ENCODE data around the gene EIF5B. TPM values are rescaled to one million over a fixed set of nuclear protein-coding genes. Genes with fewer than 3 reads are reported as not detected.

EIF5B gene
- total and polyA plus RNA-seq, 2 of the 4 experiments (the other 2 are of a cell fraction): 19.7 to 21.8 TPM

GRCh38 chr2:99348173-99348572, 11.0 kb downstream of the EIF5B start:
- dilution Hi-C loops (cut with HindIII; ENCODE audit: low sequenced_read_pairs, unreplicated experiment): no loop called here
- no peak overlapping the region for H2BK120ac ChIP-seq (ENCODE audit: low read depth, low read length)
- H3K36me3 ChIP-seq (ENCODE audit: control insufficient read depth, insufficient read depth, low read length): no peaks in the 10 kb centered on the region
- no peak overlapping the region for H4K5ac ChIP-seq (ENCODE audit: low read depth, low read length)
- peaks cover 10 to 44% of the 10 kb centered on the region in 2 experiments for H3K79me1 ChIP-seq (ENCODE audit: low read depth in 1 of 2, low read length in 2 of 2)
- H4K8ac ChIP-seq (ENCODE audit: low read depth in 2 of 2, low read length in 2 of 2): no peak overlapping the region
- no peaks in the 10 kb centered on the region for H3K27me3 ChIP-seq (ENCODE audit: control insufficient read depth, insufficient read depth, low read length)
- no peak overlapping the region for H3K4ac ChIP-seq (ENCODE audit: low read depth, low read length)
- ATAC-seq (ENCODE audit: low read depth) (no peak), DNase-seq (no peak)
- WGBS, 2 experiments (ENCODE audit: extremely low coverage in 2 of 2, insufficient read length in 1 of 2): no CpG with 5 or more reads among the region's 3 CpGs
- BruUV-seq (replicated peaks): no TSS peak
- H3K23ac ChIP-seq (ENCODE audit: low read depth, low read length): no peak overlapping the region
- no peak overlapping the region for H3K4me3 ChIP-seq (ENCODE audit: insufficient read depth, low read depth, low read length)
- H3K4me1 ChIP-seq (ENCODE audit: control insufficient read depth, insufficient read depth, low read length): no peaks in the 10 kb centered on the region
- peaks cover 56% of the 10 kb centered on the region for H4K20me1 ChIP-seq (ENCODE audit: insufficient read depth, low read length)
- H3K56ac ChIP-seq (ENCODE audit: extremely low read depth, insufficient read depth, low read length): no peak overlapping the region
- H2AK9ac ChIP-seq (replicated peaks; ENCODE audit: low read depth, low read length, poor library complexity): no peak overlapping the region
- H2BK15ac ChIP-seq (ENCODE audit: low read depth, low read length): no peak overlapping the region
- no peak overlapping the region for H2AFZ ChIP-seq (replicated peaks; ENCODE audit: low read length, poor library complexity)
- no peak overlapping the region for H2AK5ac ChIP-seq (ENCODE audit: low read depth, low read length)
- no peak overlapping the region for H3K14ac ChIP-seq (replicated peaks; ENCODE audit: low read depth, low read length)
- no peaks in the 10 kb centered on the region for H3K9me3 ChIP-seq (ENCODE audit: control insufficient read depth, insufficient read depth, low read length)
- no peaks in the 10 kb centered on the region for H3K9me1 ChIP-seq (ENCODE audit: insufficient read depth, low read length)
- in situ Hi-C loops (cut with MboI; ENCODE audit: low sequenced_read_pairs): no loop called here
- no peak overlapping the region for H2BK20ac ChIP-seq (ENCODE audit: low read depth, low read length)
- ChIA-PET POLR2A (ENCODE audit: unreplicated experiment) (no interaction called here), CTCF (no interaction called here)
- intact Hi-C loops (cut with micrococcal nuclease): no loop called here
- H3K9ac ChIP-seq (ENCODE audit: low read depth, low read length): no peak overlapping the region
- no peak overlapping the region for H3K4me2 ChIP-seq (ENCODE audit: low read depth, low read length)
- no peak overlapping the region for H4K91ac ChIP-seq (ENCODE audit: insufficient read depth, low read depth, low read length)
- TF ChIP-seq MAZ (IDR thresholded peaks at IDR 0.05; ENCODE audit: borderline replicate concordance, low read depth, low read length) (no peak), CHD1 (IDR thresholded peaks at IDR 0.05; ENCODE audit: low read depth, low read length) (no peak), RCOR1 (IDR thresholded peaks at IDR 0.05; ENCODE audit: insufficient replicate concordance, low read length) (no peak), MXI1 (IDR thresholded peaks at IDR 0.05; ENCODE audit: borderline replicate concordance, low read depth, low read length) (no peak), CEBPB (IDR thresholded peaks at IDR 0.05; ENCODE audit: low read depth, low read length) (no peak), MAFK (IDR thresholded peaks at IDR 0.05; ENCODE audit: low read depth, low read length) (no peak), NFE2L2 (IDR thresholded peaks at IDR 0.05; ENCODE audit: low read depth, low read length) (no peak), RAD21 (IDR thresholded peaks at IDR 0.05; ENCODE audit: low read length) (no peak), BHLHE40 (IDR thresholded peaks at IDR 0.05; ENCODE audit: low read depth, low read length) (no peak), SMC3 (IDR thresholded peaks at IDR 0.05; ENCODE audit: low read depth, low read length) (no peak), POLR2A (IDR thresholded peaks at IDR 0.05; ENCODE audit: low read depth, low read length) (no peak), FOS (IDR thresholded peaks at IDR 0.05; ENCODE audit: low read depth, low read length) (no peak), RFX5 (IDR thresholded peaks at IDR 0.05; ENCODE audit: low read depth, low read length) (no peak)
- TF ChIP-seq, protein P1, sequence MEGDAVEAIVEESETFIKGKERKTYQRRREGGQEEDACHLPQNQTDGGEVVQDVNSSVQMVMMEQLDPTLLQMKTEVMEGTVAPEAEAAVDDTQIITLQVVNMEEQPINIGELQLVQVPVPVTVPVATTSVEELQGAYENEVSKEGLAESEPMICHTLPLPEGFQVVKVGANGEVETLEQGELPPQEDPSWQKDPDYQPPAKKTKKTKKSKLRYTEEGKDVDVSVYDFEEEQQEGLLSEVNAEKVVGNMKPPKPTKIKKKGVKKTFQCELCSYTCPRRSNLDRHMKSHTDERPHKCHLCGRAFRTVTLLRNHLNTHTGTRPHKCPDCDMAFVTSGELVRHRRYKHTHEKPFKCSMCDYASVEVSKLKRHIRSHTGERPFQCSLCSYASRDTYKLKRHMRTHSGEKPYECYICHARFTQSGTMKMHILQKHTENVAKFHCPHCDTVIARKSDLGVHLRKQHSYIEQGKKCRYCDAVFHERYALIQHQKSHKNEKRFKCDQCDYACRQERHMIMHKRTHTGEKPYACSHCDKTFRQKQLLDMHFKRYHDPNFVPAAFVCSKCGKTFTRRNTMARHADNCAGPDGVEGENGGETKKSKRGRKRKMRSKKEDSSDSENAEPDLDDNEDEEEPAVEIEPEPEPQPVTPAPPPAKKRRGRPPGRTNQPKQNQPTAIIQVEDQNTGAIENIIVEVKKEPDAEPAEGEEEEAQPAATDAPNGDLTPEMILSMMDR (conservative IDR thresholded peaks at IDR 0.05; ENCODE audit: low read depth, low read length): no peak
- TF ChIP-seq, protein P2, sequence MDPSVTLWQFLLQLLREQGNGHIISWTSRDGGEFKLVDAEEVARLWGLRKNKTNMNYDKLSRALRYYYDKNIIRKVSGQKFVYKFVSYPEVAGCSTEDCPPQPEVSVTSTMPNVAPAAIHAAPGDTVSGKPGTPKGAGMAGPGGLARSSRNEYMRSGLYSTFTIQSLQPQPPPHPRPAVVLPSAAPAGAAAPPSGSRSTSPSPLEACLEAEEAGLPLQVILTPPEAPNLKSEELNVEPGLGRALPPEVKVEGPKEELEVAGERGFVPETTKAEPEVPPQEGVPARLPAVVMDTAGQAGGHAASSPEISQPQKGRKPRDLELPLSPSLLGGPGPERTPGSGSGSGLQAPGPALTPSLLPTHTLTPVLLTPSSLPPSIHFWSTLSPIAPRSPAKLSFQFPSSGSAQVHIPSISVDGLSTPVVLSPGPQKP (IDR thresholded peaks at IDR 0.05; ENCODE audit: borderline replicate concordance, low read depth, low read length): no peak
- TF ChIP-seq, protein P3, sequence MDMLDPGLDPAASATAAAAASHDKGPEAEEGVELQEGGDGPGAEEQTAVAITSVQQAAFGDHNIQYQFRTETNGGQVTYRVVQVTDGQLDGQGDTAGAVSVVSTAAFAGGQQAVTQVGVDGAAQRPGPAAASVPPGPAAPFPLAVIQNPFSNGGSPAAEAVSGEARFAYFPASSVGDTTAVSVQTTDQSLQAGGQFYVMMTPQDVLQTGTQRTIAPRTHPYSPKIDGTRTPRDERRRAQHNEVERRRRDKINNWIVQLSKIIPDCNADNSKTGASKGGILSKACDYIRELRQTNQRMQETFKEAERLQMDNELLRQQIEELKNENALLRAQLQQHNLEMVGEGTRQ (IDR thresholded peaks at IDR 0.05; ENCODE audit: low read depth, low read length): no peak
- H3K27ac ChIP-seq (ENCODE audit: insufficient read depth, low read length): no peak overlapping the region
- no peak overlapping the region for H2BK5ac ChIP-seq (ENCODE audit: low read depth, low read length, poor library complexity, severe bottlenecking)
- H3K18ac ChIP-seq (ENCODE audit: low read depth, low read length): no peak overlapping the region
